ENCODE measurements around the gene NUP88.

NUP88 gene

DNA sequence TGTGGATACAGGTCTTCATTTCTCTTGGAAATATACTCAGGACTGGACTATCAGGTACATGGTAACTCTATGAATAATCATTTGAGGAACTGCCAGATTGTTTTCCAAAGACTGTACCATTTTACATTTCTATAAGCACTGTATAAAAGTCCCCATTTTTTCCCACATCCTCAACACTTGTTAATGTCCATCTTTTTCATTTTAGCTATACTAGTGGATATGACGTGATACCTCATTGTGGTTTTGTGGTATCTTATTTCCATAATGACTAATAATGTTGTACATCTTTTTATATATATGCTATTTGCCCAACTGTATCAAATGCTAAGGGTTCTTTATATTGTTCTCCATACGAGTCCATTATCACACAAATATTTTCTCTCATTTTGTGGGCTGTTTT, 22.9 kb downstream of the NUP88 start:
- Histone ChIP-seq H3K9me2 (replicated peaks; ENCODE audit: control insufficient read depth, low read length) (no peaks in the 10 kb centered on the region), H3K9me3 (ENCODE audit: control insufficient read depth, insufficient read depth, low read length) (no peaks in the 10 kb centered on the region), H3K27ac (ENCODE audit: low read depth, low read length) (no peak overlapping the region), H3K4me3 (ENCODE audit: low read length) (no peak overlapping the region), H4K20me1 (ENCODE audit: control insufficient read depth, insufficient read depth, low read depth, low read length) (no peaks in the 10 kb centered on the region), H3K4me2 (ENCODE audit: low read length) (no peak overlapping the region), H3K79me2 (ENCODE audit: control insufficient read depth, low read length) (peaks cover under 1% of the 10 kb centered on the region), H3K4me1 (ENCODE audit: control insufficient read depth, low read length) (no peaks in the 10 kb centered on the region), H3K36me3 (ENCODE audit: control insufficient read depth, low read length) (peaks cover 88% of the 10 kb centered on the region), H3K27me3 (ENCODE audit: control insufficient read depth, low read length) (no peaks in the 10 kb centered on the region), H3F3A (ENCODE audit: control insufficient read depth, insufficient read depth) (no peaks in the 10 kb centered on the region)
- TF ChIP-seq, protein P1, sequence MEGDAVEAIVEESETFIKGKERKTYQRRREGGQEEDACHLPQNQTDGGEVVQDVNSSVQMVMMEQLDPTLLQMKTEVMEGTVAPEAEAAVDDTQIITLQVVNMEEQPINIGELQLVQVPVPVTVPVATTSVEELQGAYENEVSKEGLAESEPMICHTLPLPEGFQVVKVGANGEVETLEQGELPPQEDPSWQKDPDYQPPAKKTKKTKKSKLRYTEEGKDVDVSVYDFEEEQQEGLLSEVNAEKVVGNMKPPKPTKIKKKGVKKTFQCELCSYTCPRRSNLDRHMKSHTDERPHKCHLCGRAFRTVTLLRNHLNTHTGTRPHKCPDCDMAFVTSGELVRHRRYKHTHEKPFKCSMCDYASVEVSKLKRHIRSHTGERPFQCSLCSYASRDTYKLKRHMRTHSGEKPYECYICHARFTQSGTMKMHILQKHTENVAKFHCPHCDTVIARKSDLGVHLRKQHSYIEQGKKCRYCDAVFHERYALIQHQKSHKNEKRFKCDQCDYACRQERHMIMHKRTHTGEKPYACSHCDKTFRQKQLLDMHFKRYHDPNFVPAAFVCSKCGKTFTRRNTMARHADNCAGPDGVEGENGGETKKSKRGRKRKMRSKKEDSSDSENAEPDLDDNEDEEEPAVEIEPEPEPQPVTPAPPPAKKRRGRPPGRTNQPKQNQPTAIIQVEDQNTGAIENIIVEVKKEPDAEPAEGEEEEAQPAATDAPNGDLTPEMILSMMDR (IDR thresholded peaks at IDR 0.05; ENCODE audit: low read depth, low read length, poor library complexity, severe bottlenecking): no peak

DNA sequence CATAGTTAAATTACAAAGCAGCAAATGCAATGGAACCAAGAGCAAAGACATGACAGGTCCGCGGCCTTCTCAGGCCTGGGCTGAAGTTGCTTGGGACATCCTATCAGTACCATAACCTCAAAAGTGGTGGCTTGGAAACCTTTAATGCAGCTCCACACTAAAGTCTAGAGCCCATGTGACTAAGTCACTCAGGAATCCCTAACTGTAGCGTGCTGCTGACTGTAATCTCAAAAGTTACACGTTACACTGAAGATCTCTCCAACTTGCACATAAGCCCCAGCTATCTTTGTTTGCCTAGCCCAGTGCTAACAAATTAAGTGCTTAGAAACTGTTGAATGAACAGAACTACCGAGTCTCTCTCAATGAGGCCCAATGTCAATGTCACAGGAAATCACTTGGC, 27.8 kb downstream of the NUP88 start:
- Histone ChIP-seq H3K4me2 (ENCODE audit: low read length) (no peak overlapping the region), H3K4me1 (ENCODE audit: control insufficient read depth, low read length) (peaks cover 12% of the 10 kb centered on the region), H3F3A (ENCODE audit: control insufficient read depth, insufficient read depth) (peaks cover 10% of the 10 kb centered on the region; the same call in 1 of the 2 replicates), H4K20me1 (ENCODE audit: control insufficient read depth, insufficient read depth, low read depth, low read length) (0 out of 2 replicates have a peak, but pooled peaks cover 3% of the 10 kb centered on the region), H3K4me3 (ENCODE audit: low read length) (no peak overlapping the region), H3K36me3 (ENCODE audit: control insufficient read depth, low read length) (peaks cover 91% of the 10 kb centered on the region), H3K9me2 (replicated peaks; ENCODE audit: control insufficient read depth, low read length) (no peaks in the 10 kb centered on the region), H3K27ac (ENCODE audit: low read depth, low read length) (no peak overlapping the region), H3K27me3 (ENCODE audit: control insufficient read depth, low read length) (no peaks in the 10 kb centered on the region), H3K79me2 (ENCODE audit: control insufficient read depth, low read length) (no peaks in the 10 kb centered on the region), H3K9me3 (ENCODE audit: control insufficient read depth, insufficient read depth, low read length) (no peaks in the 10 kb centered on the region)
- TF ChIP-seq, protein P1 (IDR thresholded peaks at IDR 0.05; ENCODE audit: low read depth, low read length, poor library complexity, severe bottlenecking): no peak
- TF ChIP-seq EZH2phosphoT487 (IDR thresholded peaks at IDR 0.05; ENCODE audit: borderline replicate concordance, low read length): no peak

GRCh38 chr17:5381542-5381941, 37.9 kb downstream of the NUP88 start:
- H3K27ac ChIP-seq (ENCODE audit: low read depth, low read length): no peak overlapping the region
- TF ChIP-seq, protein P1 (IDR thresholded peaks at IDR 0.05; ENCODE audit: low read depth, low read length, poor library complexity, severe bottlenecking): no peak
- TF ChIP-seq EZH2phosphoT487 (IDR thresholded peaks at IDR 0.05; ENCODE audit: borderline replicate concordance, low read length): no peak

More at GRCh38 chr17:5381542-5381941, 37.9 kb downstream of the NUP88 start:
- H3K9me2 ChIP-seq (replicated peaks; ENCODE audit: control insufficient read depth, low read length): no peaks in the 10 kb centered on the region
- no peak overlapping the region for H3K4me2 ChIP-seq (ENCODE audit: low read length)
- H3F3A ChIP-seq (ENCODE audit: control insufficient read depth, insufficient read depth): peaks cover 63% of the 10 kb centered on the region
- no peak overlapping the region for H3K4me3 ChIP-seq (ENCODE audit: low read length)
- peaks cover 97% of the 10 kb centered on the region for H3K36me3 ChIP-seq (ENCODE audit: control insufficient read depth, low read length)
- no peaks in the 10 kb centered on the region for H3K79me2 ChIP-seq (ENCODE audit: control insufficient read depth, low read length)
- H3K9me3 ChIP-seq (ENCODE audit: control insufficient read depth, insufficient read depth, low read length): no peaks in the 10 kb centered on the region
- H3K27me3 ChIP-seq (ENCODE audit: control insufficient read depth, low read length): no peaks in the 10 kb centered on the region
- no peaks in the 10 kb centered on the region for H4K20me1 ChIP-seq (ENCODE audit: control insufficient read depth, insufficient read depth, low read depth, low read length)
- no peaks in the 10 kb centered on the region for H3K4me1 ChIP-seq (ENCODE audit: control insufficient read depth, low read length)
